ENCODE data around the gene TSPAN5. TPM values are rescaled to one million over a fixed set of nuclear protein-coding genes. Genes with fewer than 3 reads are reported as not detected.

TSPAN5 gene
- total RNA-seq, 6 experiments from 2014 or later = 59.6 to 75.4 (median 67.6) TPM

- DNase-seq = no peak
- peaks cover 36% of the 10 kb centered on the region for H3K36me3 Mint-ChIP-seq (ENCODE audit: low read depth)
- peaks cover 4% of the 10 kb centered on the region for H3K27me3 Mint-ChIP-seq (ENCODE audit: insufficient read depth)
- H3K4me1 Mint-ChIP-seq (ENCODE audit: low read depth) = peaks cover 72% of the 10 kb centered on the region
- H3K27ac Mint-ChIP-seq = no peak overlapping the region
- no peak for TF ChIP-seq CTCF (IDR thresholded peaks at IDR 0.05)
- H3K4me3 Mint-ChIP-seq = no peak overlapping the region
- H3K9me3 Mint-ChIP-seq = no peaks in the 10 kb centered on the region
These were observed 93.6 kb downstream of the TSPAN5 start for GRCh38 chr4:98564852-98565251.

GRCh38 chr4:98560321-98560720 is 98.1 kb downstream of the TSPAN5 start:
- Mint-ChIP-seq H3K36me3 (ENCODE audit: low read depth) (peaks cover 28% of the 10 kb centered on the region), H3K27ac (peak overlapping the region; percentile 14), H3K9me3 (no peaks in the 10 kb centered on the region), H3K27me3 (ENCODE audit: insufficient read depth) (peaks cover 4% of the 10 kb centered on the region), H3K4me1 (ENCODE audit: low read depth) (peaks cover 72% of the 10 kb centered on the region), H3K4me3 (no peak overlapping the region)
- no peak for TF ChIP-seq CTCF (IDR thresholded peaks at IDR 0.05)
- DNase-seq = no peak

GRCh38 chr4:98558471-98559169 is 99.8 kb downstream of the TSPAN5 start:
- DNase-seq = no peak
- Mint-ChIP-seq H3K27ac (0 out of 2 replicates have a peak overlapping the region, but pooled peaks have one; percentile 19), H3K4me3 (no peak overlapping the region), H3K27me3 (ENCODE audit: insufficient read depth) (peaks cover 4% of the 10 kb centered on the region), H3K36me3 (ENCODE audit: low read depth) (peaks cover 28% of the 10 kb centered on the region), H3K4me1 (ENCODE audit: low read depth) (peaks cover 81% of the 10 kb centered on the region), H3K9me3 (no peaks in the 10 kb centered on the region)
- no peak for TF ChIP-seq CTCF (IDR thresholded peaks at IDR 0.05)

DNA sequence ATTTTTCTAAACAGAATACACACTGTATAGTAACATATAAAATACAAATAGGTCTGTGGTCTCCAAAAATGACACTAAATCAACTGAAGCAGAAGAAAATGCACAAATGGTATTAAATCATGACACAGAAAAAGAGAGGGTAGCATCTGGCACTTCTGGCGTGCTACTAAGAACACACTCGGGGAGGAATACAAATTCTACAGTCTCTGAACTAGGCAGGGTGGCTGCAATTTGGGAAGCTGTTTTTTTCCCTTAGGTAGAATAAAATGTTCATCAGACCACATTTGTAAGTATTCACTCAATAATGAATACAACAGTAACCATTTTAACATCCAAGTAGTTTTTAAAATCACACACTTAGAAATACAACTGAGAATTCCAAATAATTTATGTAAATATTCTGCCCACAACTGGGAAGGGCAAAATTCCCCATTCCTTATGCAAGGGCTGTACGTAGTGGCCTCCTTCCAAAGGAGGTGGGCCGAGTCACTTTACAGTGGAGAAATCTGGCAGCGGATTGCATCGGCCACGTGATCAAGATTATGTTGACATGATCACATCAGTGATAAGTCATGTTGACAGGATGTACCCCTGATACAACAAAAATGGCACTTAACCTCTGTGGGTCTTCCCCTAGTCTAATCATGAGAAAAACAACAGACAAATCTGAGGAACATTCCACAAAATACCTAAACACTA is 101.1 kb downstream of the TSPAN5 start:
- H3K27ac Mint-ChIP-seq = peak overlapping the region; percentile 47
- H3K36me3 Mint-ChIP-seq (ENCODE audit: low read depth) = peaks cover 28% of the 10 kb centered on the region
- peaks cover 83% of the 10 kb centered on the region for H3K4me1 Mint-ChIP-seq (ENCODE audit: low read depth)
- peak overlapping the region; percentile 8; the same call in 1 of the 2 replicates for H3K4me3 Mint-ChIP-seq
- H3K27me3 Mint-ChIP-seq (ENCODE audit: insufficient read depth) = peaks cover 4% of the 10 kb centered on the region
- no peak for DNase-seq
- H3K9me3 Mint-ChIP-seq = no peaks in the 10 kb centered on the region
- no peak for TF ChIP-seq CTCF (IDR thresholded peaks at IDR 0.05)

DNA sequence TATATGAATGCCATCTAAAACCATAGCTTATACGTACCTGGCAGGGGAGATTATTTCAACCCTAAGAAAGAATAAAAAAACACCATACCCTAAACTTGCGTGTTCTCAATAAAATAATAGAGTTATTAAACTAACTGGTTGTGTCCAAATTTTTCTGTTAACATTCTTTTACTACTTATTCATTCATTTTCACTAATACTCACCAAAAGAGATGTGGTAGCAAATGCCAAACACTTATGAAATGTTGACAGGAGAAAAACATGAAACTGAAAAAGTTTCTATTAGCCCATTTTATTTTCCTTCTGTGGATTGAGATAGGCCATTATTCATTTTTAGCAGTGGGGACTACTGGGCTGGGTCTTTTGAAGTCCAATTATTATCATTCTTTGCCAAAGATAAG is 102.0 kb downstream of the TSPAN5 start:
- peak overlapping the region; percentile 59 for H3K27ac Mint-ChIP-seq
- peaks cover 81% of the 10 kb centered on the region for H3K4me1 Mint-ChIP-seq (ENCODE audit: low read depth)
- DNase-seq = no peak
- H3K9me3 Mint-ChIP-seq = no peaks in the 10 kb centered on the region
- no peak overlapping the region for H3K4me3 Mint-ChIP-seq
- peaks cover 2% of the 10 kb centered on the region for H3K27me3 Mint-ChIP-seq (ENCODE audit: insufficient read depth)
- no peak for TF ChIP-seq CTCF (IDR thresholded peaks at IDR 0.05)
- peaks cover 27% of the 10 kb centered on the region for H3K36me3 Mint-ChIP-seq (ENCODE audit: low read depth)

Measured in HFFc6 (cell line).